Right hindlimb (tissue), 1 donor: ENCODE results near the gene SNORC.

Experiments used
- DNase-seq: peaks from one replicate; pipeline ENCODE4 v3.0.0-alpha.2; 2018

SNORC gene

GRCh38 chr2:232927793-232928550 lies 57.9 kb downstream of the SNORC start:
- peak; percentile 44 for DNase-seq
